ENCODE measurements around the gene RNF181.

DNA sequence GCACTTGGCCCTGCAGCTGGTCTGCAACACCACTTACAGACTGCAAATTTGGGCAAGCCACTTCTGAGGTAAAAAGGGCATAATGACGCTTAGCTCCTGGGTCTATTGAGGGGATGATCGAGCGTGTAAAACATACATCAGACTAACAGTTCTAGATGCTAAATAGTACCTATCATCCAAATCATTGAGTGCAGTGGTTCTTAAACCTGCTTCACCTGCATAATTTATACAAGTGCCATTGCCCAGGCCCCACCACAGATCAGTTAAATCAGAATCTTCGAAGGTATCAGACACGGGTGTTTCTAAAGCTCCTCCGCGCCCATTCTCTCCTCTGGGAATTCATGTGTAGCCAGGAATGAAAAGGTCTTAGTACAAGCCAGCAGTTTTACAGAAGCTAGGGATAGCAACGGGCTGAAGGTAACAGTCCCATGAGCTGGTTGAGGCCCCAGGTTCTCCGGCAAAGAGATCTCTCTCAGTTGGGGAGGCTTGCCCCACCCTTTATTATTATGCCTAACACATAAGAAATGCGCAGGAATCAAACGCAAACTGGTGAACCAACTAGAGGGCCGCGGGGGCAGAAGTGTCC lies 737 bp upstream of the RNF181 start:
- TF ChIP-seq RAD21 (CRISPR knock-in tag; IDR thresholded peaks at IDR 0.05) (no peak), ZMAT3 (CRISPR knock-in tag; conservative IDR thresholded peaks at IDR 0.05) (0 out of 2 replicates have a peak, but pooled peaks have one; percentile 39), EZH2 (conservative IDR thresholded peaks at IDR 0.05; ENCODE audit: low read depth, low read length) (no peak), HDAC1 (CRISPR knock-in tag; IDR thresholded peaks at IDR 0.05) (no peak), ZNF501 (CRISPR knock-in tag; IDR thresholded peaks at IDR 0.05) (no peak; the same call in 1 of the 2 replicates), POLR2A (IDR thresholded peaks at IDR 0.05; ENCODE audit: insufficient read depth in 1 of 2, low read depth in 2 of 2, low read length in 2 of 2) (no peak), HDAC2 (CRISPR knock-in tag; IDR thresholded peaks at IDR 0.05) (no peak), ZNF674 (CRISPR knock-in tag; IDR thresholded peaks at IDR 0.05; ENCODE audit: low read depth) (no peak), SP140L (CRISPR knock-in tag; IDR thresholded peaks at IDR 0.05; ENCODE audit: borderline replicate concordance) (no peak)
- TF ChIP-seq, protein P1, sequence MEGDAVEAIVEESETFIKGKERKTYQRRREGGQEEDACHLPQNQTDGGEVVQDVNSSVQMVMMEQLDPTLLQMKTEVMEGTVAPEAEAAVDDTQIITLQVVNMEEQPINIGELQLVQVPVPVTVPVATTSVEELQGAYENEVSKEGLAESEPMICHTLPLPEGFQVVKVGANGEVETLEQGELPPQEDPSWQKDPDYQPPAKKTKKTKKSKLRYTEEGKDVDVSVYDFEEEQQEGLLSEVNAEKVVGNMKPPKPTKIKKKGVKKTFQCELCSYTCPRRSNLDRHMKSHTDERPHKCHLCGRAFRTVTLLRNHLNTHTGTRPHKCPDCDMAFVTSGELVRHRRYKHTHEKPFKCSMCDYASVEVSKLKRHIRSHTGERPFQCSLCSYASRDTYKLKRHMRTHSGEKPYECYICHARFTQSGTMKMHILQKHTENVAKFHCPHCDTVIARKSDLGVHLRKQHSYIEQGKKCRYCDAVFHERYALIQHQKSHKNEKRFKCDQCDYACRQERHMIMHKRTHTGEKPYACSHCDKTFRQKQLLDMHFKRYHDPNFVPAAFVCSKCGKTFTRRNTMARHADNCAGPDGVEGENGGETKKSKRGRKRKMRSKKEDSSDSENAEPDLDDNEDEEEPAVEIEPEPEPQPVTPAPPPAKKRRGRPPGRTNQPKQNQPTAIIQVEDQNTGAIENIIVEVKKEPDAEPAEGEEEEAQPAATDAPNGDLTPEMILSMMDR (CRISPR knock-in tag; IDR thresholded peaks at IDR 0.05): no peak
- TF ChIP-seq, protein P2, sequence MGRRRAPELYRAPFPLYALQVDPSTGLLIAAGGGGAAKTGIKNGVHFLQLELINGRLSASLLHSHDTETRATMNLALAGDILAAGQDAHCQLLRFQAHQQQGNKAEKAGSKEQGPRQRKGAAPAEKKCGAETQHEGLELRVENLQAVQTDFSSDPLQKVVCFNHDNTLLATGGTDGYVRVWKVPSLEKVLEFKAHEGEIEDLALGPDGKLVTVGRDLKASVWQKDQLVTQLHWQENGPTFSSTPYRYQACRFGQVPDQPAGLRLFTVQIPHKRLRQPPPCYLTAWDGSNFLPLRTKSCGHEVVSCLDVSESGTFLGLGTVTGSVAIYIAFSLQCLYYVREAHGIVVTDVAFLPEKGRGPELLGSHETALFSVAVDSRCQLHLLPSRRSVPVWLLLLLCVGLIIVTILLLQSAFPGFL (CRISPR knock-in tag; IDR thresholded peaks at IDR 0.05): no peak
- TF ChIP-seq, protein P3, sequence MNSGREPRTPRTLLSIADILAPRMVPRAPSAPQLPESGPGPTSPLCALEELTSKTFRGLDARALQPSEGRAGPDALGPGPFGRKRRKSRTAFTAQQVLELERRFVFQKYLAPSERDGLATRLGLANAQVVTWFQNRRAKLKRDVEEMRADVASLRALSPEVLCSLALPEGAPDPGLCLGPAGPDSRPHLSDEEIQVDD (CRISPR knock-in tag; IDR thresholded peaks at IDR 0.05; ENCODE audit: borderline replicate concordance): no peak
